Natural killer cell treated with Interleukin-12 subunit alpha and Interleukin-12 subunit beta and Interleukin-15 and Interleukin-18, amount 100 ng/mL, for 72 hours (primary cell): Measurements from ENCODE around the gene ZNF83. TPM values are rescaled to one million over a fixed set of nuclear protein-coding genes. Genes with fewer than 3 reads are reported as not detected.
"Not testable (repeated sequence)": the region's sequence is repeated elsewhere in the genome, so short reads cannot be mapped to it uniquely, and the experiment has no call there.

Experiments used
- ATAC-seq, 2 donors: fragments of 150-1000 bp; cut with Tn5 transposase in 1 of 2; sonication (Bioruptor Pico), chemical (Tn5 transposase) in 1 of 2; 2 replicates each; pipeline ENCODE4 v1.10.0; 2021
- DNase-seq: peaks from one replicate; pipeline ENCODE4 v3.0.0; 2022; ENCODE audit warnings: low spot score
- H3K27ac Mint-ChIP-seq, 2 donors: 1 replicate in 1 of 2; 2 replicates in 1 of 2; pipeline ENCODE4 v1.8.0; 2022; ENCODE audit warnings: mixed read lengths in 2 of 2, mild to moderate bottlenecking in 1 of 2, moderate library complexity in 1 of 2
- H3K27me3 Mint-ChIP-seq, 2 donors: 1 replicate in 1 of 2; 2 replicates in 1 of 2; pipeline ENCODE4 v1.8.0; 2022; ENCODE audit warnings: mixed read lengths in 2 of 2
- H3K36me3 Mint-ChIP-seq: one replicate; pipeline ENCODE4 v1.8.0; 2022; ENCODE audit warnings: mixed read lengths
- H3K4me1 Mint-ChIP-seq, 2 donors: 1 replicate in 1 of 2; 2 replicates in 1 of 2; pipeline ENCODE4 v1.8.0; 2022; ENCODE audit warnings: low read depth in 2 of 2, mixed read lengths in 2 of 2, mild to moderate bottlenecking in 1 of 2
- H3K4me3 Mint-ChIP-seq: one replicate; pipeline ENCODE4 v1.8.0; 2022; ENCODE audit warnings: mixed read lengths
- H3K9me3 Mint-ChIP-seq: 2 replicates; pipeline ENCODE4 v1.8.0; 2022; ENCODE audit warnings: mixed read lengths
- total RNA-seq, 2 donors: library from RNA; stranded (reverse); gene quantifications; one replicate each; pipeline ENCODE4 v1.2.3, GENCODE V29; 2022

ZNF83 gene
- total RNA-seq, 2 donors from 2014 or later = 20.2 to 25.8 TPM

DNA sequence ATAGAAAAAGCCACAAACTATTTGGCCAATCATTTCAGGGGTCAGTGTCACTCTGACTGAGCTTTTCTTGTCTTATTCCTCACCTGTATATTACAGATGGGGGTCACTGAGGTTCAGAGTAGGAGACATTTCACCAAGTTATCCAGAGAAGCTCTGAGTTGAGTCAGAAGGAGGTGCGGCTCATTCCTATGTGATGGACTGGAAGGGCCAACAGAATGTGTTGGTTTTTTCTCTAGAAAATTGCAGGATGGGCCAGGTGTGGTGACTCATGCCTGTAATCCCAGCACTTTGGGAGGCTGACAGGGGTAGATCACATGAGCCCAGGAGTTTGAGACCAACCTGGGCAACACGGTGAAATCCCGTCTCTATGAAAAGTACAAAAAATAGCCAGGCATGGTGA, 24.5 kb upstream of the ZNF83 start:
- H3K9me3 Mint-ChIP-seq = no peaks in the 10 kb centered on the region
- no peaks in the 10 kb centered on the region for H3K27me3 Mint-ChIP-seq
- no peak for DNase-seq
- peaks cover 8 to 20% of the 10 kb centered on the region in 2 donors for H3K4me1 Mint-ChIP-seq
- peaks cover 24% of the 10 kb centered on the region for H3K36me3 Mint-ChIP-seq
- no peak overlapping the region for H3K4me3 Mint-ChIP-seq
- no peak for ATAC-seq
- H3K27ac Mint-ChIP-seq = peak overlapping the region in 1 of 2 donors; percentile 83

DNA sequence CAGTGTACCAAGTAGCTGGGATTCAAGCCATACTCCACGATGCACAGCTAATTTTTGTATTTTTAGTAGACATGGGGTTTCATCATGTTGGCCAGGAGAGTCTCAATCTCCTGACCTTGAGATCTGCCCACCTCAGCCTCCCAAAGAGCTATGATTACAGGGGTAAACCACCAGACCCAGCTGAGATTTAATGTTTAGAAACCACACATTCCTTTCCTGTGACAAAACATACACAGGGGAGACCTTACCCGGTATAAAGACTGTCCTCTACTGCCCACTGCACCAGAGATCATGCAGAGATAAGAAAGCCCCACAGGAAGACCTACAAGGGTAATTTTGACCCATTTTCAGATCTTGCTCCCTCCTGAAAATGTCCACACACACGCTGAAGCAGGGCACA, 22.8 kb upstream of the ZNF83 start:
- no peaks in the 10 kb centered on the region for H3K27me3 Mint-ChIP-seq
- H3K36me3 Mint-ChIP-seq = peaks cover 29% of the 10 kb centered on the region
- H3K9me3 Mint-ChIP-seq = no peaks in the 10 kb centered on the region
- H3K27ac Mint-ChIP-seq = peak overlapping the region in 1 of 2 donors; percentile 83
- H3K4me1 Mint-ChIP-seq = peaks cover 8 to 20% of the 10 kb centered on the region in 2 donors
- H3K4me3 Mint-ChIP-seq = no peak overlapping the region
- DNase-seq (no peak), ATAC-seq (no peak)

DNA sequence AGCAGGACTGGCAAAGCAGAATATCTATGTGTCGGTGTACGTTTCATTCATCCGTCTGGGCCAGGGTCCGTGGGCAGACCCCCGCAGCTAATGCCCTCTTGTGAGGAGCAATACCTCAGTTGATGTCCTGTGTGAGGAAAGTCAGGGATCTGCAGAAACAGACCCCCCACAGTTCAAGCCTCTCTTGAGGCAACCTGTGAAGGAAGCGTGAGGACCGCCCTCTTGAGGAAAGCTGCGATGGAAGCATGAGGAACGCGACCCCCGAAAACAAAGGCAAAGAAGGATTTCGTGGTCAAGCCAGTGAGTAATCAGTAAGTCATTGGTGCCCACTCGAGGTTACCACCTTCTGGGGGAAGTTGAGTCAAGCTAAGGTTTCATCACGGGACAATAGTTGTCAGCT, 20.9 kb upstream of the ZNF83 start:
- Mint-ChIP-seq H3K36me3 (peaks cover 35% of the 10 kb centered on the region), H3K27ac (peak overlapping the region; percentile 25 to 44), H3K27me3 (no peaks in the 10 kb centered on the region), H3K4me1 (peaks cover 8 to 20% of the 10 kb centered on the region in 2 donors), H3K4me3 (no peak overlapping the region), H3K9me3 (no peaks in the 10 kb centered on the region)
- ATAC-seq (no peak), DNase-seq (no peak)

DNA sequence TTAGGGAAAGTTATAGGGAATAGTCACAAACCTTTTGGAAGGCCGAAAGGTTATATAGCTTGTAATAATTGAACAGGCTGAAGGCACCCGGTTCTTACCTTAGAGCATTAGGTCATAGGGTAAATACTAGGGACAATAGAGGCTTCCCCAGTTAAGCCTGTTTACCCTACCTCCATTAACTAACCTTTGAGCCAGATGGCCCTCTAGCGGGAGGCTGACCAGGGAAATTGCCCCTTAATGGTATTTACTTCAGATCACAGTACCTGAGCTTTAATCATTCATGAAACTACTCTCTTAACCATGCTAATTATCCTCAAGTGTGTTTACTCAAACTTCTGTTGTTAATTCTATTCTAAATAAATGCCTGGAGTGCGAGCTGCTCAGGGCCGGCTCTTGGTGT, 20.4 kb upstream of the ZNF83 start:
- DNase-seq = no peak
- peaks cover 8 to 20% of the 10 kb centered on the region in 2 donors for H3K4me1 Mint-ChIP-seq
- H3K27ac Mint-ChIP-seq = no peak overlapping the region
- no peak for ATAC-seq
- peaks cover 39% of the 10 kb centered on the region for H3K36me3 Mint-ChIP-seq
- H3K27me3 Mint-ChIP-seq = no peaks in the 10 kb centered on the region
- no peak overlapping the region for H3K4me3 Mint-ChIP-seq
- no peaks in the 10 kb centered on the region for H3K9me3 Mint-ChIP-seq

DNA sequence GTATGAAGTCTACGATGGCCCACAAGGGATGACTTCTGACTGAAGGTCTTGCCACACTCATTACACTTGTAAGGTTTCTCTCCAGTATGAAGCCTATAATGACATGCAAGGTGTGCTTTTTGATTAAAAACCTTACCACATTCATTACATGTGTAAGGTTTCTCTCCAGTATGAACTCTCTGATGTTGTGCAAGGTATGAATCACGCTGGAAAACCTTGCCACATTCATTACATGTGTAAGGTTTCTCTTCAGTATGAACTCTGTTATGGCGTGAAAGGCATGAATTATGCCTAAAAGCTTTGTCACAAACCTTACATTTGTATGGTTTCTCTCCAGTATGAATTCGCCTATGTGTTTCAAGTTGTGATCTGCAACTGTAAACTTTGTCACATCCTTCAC, 15.0 kb upstream of the ZNF83 start:
- ATAC-seq = no peak
- Mint-ChIP-seq H3K9me3 (no peaks in the 10 kb centered on the region), H3K4me3 (no peak overlapping the region), H3K27ac (no peak overlapping the region), H3K4me1 (no peaks in the 10 kb centered on the region), H3K36me3 (peaks cover 65% of the 10 kb centered on the region), H3K27me3 (no peaks in the 10 kb centered on the region)
- DNase-seq = no peak

DNA sequence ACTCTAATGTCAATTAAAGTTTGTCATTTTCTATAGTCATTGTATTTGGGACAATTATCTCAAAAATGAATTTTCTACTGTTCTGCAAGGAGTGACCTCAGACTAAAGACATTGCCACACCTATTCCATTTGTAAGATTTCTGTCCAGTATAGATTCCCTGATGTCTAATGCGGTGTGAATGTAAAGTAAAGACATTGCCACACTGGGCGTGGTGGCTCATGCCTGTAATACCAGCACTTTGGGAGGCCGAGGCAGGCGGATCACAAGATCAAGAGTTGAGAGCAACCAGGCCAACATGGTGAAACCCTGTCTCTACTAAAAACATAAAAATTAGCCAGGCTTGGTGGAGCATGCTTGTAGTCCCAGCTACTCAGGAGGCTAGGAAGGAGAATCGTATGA, 13.8 kb upstream of the ZNF83 start:
- Mint-ChIP-seq H3K27ac (no peak overlapping the region), H3K9me3 (peaks cover 9% of the 10 kb centered on the region), H3K4me3 (no peak overlapping the region), H3K36me3 (peaks cover 75% of the 10 kb centered on the region), H3K4me1 (peaks cover 0 to 7% of the 10 kb centered on the region in 2 donors), H3K27me3 (no peaks in the 10 kb centered on the region)
- no peak for ATAC-seq
- no peak for DNase-seq

DNA sequence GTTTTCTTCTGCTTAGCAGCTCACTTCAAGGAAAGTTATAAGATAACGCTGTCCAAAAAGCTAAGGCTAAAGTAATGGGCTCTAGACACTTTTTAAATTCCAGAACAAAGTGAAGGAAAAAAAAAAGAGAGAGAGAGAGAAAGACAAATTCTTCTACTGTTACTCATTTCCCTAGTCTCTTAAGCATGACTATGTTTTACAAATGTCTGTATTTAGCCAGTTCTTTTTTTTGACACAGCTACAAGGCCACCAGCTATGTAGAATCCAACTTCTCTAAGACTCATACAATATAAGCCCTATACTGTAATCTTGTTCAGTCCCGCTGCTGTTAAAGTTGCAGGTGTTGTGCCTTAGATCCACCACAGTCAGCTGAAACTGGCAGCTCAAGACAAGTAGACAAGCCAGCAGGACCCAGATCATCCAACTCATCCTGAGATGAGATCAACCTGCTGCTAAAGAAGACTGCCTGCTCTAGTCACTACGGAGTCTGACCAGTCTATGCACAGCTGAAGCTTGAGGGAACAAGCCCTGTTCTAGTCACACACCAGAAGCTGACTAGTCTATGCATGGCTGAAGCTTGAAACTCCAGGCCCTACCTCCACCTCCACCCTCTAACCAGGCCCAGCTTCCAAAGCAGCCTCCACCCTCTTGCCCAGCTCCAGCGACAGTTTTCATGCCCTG, 10.3 kb upstream of the ZNF83 start:
- peak overlapping the region in 1 of 2 donors; percentile 33 for H3K27ac Mint-ChIP-seq
- peaks cover 0 to 7% of the 10 kb centered on the region in 2 donors for H3K4me1 Mint-ChIP-seq
- ATAC-seq (no peak), DNase-seq (no peak)
- H3K36me3 Mint-ChIP-seq = peaks cover 65% of the 10 kb centered on the region
- H3K27me3 Mint-ChIP-seq = no peaks in the 10 kb centered on the region
- H3K4me3 Mint-ChIP-seq = no peak overlapping the region
- peaks cover 9% of the 10 kb centered on the region for H3K9me3 Mint-ChIP-seq

DNA sequence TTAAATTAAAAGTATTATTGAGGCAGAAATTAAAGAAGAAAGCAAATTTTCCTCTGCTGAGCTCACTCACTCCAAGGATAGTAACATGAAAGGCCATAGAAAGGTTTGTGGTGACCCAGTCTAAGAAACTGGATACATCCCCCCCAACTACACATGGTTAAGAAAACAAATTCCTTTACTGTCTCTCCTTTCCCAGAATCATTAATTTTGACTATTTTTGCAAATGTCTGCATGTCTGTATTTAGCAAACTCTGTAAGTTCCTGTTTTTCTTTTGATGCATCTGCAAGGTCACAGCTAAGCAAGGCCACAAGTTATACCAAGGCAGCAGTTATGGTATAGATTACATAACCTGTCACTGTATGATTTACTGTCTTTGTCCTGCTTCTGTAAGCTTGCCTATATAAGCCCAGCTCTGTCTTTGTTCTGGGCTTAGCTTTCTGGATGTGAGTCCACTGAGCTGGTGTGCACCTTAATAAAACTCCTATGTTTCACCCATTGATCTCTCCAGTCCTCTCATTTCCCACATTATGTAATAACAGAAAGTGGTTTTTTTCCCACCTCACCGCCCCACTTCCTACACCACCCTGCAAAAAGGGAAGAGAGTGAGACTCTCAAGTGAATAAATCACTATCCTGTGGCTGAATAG, 8.5 kb upstream of the ZNF83 start:
- peaks cover 50% of the 10 kb centered on the region for H3K36me3 Mint-ChIP-seq

DNA sequence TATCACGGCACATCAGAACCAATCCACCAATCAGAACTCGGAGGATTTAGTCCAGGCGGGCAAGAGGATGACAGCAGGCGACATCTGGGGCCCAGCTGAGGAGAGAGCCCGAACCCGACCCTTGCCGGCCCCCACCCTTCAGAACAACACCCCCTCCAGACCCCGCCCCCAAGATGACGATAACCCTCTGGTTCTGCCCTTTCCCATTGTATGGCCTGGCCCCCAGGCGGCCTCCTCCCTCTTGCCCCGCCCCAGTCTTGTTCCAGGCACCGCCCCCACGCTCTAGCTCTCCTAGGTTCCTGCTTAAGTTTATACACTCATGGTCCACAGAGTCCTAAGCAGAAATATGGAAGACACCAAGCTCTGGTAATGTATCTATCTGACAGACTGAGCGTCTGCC, 2.8 kb upstream of the ZNF83 start:
- Mint-ChIP-seq H3K27me3 (no peaks in the 10 kb centered on the region), H3K9me3 (no peaks in the 10 kb centered on the region), H3K4me1 (peaks cover 12 to 17% of the 10 kb centered on the region in 2 donors), H3K4me3 (no peak overlapping the region), H3K36me3 (peaks cover 18% of the 10 kb centered on the region), H3K27ac (no peak overlapping the region)
- DNase-seq (no peak), ATAC-seq (no peak)

More for the DNA sequence above, 8.5 kb upstream of the ZNF83 start:
- H3K9me3 Mint-ChIP-seq = peaks cover 9% of the 10 kb centered on the region
- no peak overlapping the region for H3K27ac Mint-ChIP-seq
- no peaks in the 10 kb centered on the region for H3K27me3 Mint-ChIP-seq
- DNase-seq = no peak
- H3K4me1 Mint-ChIP-seq = peaks cover 0 to 7% of the 10 kb centered on the region in 2 donors
- no peak overlapping the region for H3K4me3 Mint-ChIP-seq
- ATAC-seq = no peak

DNA sequence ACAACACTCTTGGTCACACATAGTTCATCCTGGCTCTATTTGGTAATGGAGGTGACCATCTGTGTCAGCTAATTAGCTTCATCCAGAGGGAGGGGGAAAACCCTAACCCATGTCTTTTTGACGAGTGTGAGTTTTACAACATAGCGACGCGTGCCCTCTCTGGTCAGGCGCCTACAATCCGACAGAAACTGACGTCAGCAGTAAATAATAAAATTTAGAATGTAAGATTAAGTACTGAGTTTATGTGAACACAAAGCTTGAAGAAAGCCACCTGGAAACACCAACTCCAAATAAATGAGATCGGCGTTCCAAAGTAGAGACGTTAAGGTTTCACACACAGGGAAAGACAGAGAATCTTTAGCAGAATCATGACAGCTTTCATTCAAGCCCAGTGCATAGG, 1.8 kb upstream of the ZNF83 start:
- no peaks in the 10 kb centered on the region for H3K9me3 Mint-ChIP-seq
- no peak for DNase-seq
- peaks cover 18% of the 10 kb centered on the region for H3K36me3 Mint-ChIP-seq
- peak overlapping the region; percentile 53 for H3K4me3 Mint-ChIP-seq
- no peak for ATAC-seq
- no peaks in the 10 kb centered on the region for H3K27me3 Mint-ChIP-seq
- H3K27ac Mint-ChIP-seq = no peak overlapping the region
- H3K4me1 Mint-ChIP-seq = peaks cover 12 to 17% of the 10 kb centered on the region in 2 donors

DNA sequence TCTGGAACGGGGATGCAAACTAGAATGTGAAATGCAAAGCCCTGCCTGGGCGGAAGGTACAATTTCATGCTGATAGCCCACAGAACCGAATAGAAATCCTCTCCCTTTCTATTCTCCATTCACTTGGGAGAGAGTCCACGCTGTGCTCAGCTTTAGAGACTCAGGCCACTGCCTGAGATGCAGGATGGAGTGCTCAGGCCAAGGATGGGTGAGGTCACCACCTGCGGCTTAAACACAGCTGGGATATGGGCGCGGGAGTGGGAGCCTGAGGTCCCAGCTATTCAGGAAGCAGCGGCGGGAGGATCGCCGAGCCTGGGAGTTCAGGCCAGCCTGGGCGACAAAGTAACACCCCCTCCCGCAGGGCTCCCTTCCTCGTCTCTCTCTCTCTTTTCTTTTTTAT, 446 bp upstream of the ZNF83 start:
- H3K27me3 Mint-ChIP-seq = no peaks in the 10 kb centered on the region
- no peak for DNase-seq

DNA sequence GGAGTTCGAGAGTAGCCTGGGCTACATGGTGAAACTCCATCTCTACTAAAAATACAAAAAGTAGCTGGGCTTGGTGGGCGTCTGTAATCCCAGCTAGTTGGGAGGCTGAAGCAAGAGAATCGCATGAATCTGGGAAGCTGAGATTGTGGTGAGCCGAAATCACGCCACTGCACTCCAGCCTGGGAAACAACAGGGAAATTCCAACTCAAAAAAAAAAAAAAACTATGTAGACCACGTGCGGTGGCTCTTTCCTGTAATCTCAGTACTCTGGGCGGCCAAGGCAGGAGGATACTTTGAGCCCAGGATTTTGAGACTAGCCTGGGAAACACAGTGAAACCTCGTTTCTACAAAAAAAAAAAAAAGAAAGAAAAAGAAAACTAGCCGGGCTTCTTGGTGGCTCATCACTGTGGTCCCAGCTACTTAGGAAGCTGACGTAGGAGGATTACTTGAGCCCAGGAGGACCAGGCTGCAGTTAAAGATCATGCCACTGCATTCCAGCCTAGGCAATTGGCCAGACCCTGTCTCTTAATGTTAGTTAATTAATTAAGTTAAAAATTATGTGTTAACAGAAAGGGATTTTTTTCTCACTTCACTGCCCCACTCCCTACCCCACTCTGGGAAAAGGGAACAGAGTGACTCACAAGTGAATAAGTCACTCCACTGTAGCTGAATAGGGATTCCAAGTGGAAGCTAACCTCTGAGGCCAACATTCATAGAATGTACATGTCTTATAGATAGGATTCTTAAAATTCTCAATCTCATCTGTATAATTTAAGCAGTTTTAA, 2.2 kb downstream of the ZNF83 start:
- Mint-ChIP-seq H3K4me1 (peaks cover 25% of the 10 kb centered on the region in 2 donors), H3K4me3 (peak overlapping the region; percentile 89), H3K27ac (peak overlapping the region in 1 of 2 donors; percentile 98), H3K36me3 (peaks cover 14% of the 10 kb centered on the region), H3K9me3 (no peaks in the 10 kb centered on the region), H3K27me3 (no peaks in the 10 kb centered on the region)
- ATAC-seq (no peak), DNase-seq (no peak)

More for the DNA sequence above, 446 bp upstream of the ZNF83 start:
- peak overlapping the region; percentile 96 to 98 for H3K27ac Mint-ChIP-seq
- ATAC-seq = peak in 1 of 2 donors; percentile 0
- no peaks in the 10 kb centered on the region for H3K9me3 Mint-ChIP-seq
- peaks cover 13% of the 10 kb centered on the region for H3K36me3 Mint-ChIP-seq
- peak overlapping the region; percentile 89 for H3K4me3 Mint-ChIP-seq
- H3K4me1 Mint-ChIP-seq = peaks cover 12 to 17% of the 10 kb centered on the region in 2 donors

DNA sequence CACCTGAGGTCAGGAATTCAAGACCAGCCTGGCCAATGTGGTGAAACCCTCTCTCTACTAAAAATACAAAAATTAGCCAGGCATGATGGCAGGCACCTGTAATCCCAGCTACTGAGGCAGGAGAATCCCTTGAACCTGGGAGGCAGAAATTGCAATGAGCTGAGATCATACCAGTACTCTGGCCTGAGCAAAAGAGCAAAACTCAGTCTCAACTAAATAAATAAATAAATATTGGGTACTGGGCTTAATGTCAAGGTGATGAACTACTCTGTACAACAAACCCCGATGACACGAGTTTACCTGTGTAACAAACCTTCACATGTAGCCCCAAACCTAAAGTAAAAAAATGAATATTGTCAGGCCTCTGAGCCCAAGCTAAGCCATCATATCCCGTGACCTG, 10.7 kb downstream of the ZNF83 start:
- H3K4me3 Mint-ChIP-seq, H3K27ac Mint-ChIP-seq, ATAC-seq, DNase-seq, H3K27me3 Mint-ChIP-seq, H3K9me3 Mint-ChIP-seq: not testable (repeated sequence)
- H3K4me1 Mint-ChIP-seq = peaks cover 19 to 25% of the 10 kb centered on the region in 2 donors
- peaks cover 26% of the 10 kb centered on the region for H3K36me3 Mint-ChIP-seq

DNA sequence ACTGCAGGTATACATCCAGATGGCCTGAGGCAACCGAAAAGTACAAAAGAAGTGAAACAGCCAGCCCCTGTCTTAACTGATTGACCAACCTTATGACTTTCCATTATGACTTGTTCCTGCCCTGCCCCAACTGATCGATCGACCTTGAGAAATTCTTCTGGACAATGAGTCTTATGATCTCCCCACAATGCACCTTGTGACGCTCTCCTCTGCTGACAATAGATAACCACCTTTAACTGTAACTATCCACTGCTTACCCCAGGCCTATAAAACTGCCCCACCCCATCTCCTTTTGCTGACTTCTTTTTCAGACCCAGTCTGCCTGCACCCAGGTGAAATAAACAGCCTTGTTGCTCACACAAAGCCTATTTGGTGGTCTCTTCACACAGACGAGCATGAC, 11.2 kb downstream of the ZNF83 start:
- ATAC-seq (no peak), DNase-seq (no peak)
- Mint-ChIP-seq H3K4me1 (peaks cover 18 to 26% of the 10 kb centered on the region in 2 donors), H3K27ac (no peak overlapping the region), H3K36me3 (peaks cover 32% of the 10 kb centered on the region), H3K27me3 (no peaks in the 10 kb centered on the region), H3K9me3 (no peaks in the 10 kb centered on the region), H3K4me3 (no peak overlapping the region)
